ENCODE results near the gene CNIH1.

DNA sequence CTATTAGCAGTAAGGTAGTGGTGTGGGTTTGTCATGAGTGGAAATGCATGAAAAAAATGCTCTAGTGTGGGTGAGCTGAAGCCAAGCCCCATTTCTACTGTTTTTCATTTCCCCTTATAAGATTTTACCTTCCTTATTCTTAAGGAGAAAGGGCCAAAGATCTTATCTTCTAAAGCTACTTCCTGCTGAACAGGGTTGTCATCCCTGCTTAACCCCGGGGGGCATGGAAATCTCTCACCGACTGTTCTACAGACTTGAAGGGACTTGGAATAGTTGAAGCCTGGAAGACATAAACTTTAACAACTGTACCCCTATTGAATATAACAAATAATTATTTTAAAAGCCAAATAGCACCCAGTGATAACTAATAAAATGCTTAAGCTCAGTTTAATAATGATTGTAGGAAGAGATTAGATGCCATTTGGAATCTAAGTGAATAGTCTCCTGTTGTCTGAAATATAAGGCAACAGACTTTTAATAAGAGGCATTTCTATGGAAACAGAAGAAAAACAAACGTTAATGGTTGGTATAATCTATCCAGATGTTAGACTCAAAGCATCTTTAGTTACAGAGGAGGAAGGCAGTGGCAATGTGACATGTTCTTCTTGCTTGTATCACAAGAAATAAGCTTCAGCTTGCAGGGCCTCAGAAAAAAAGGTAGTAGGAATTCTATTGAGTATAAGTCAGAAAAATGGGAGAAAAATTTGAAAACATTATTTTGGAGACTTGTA is 49.4 kb upstream of the CNIH1 start:
- TF ChIP-seq ELF1 (IDR thresholded peaks at IDR 0.05; ENCODE audit: borderline replicate concordance, low read depth) (no peak), EZH2 (IDR thresholded peaks at IDR 0.05) (no peak), FOSL1 (IDR thresholded peaks at IDR 0.05; ENCODE audit: low read depth) (no peak), POLR2A (IDR thresholded peaks at IDR 0.05; ENCODE audit: borderline replicate concordance, extremely low read depth, insufficient read depth, insufficient read length) (no peak), SP1 (IDR thresholded peaks at IDR 0.05; ENCODE audit: low read depth) (no peak), TCF7L2 (IDR thresholded peaks at IDR 0.05; ENCODE audit: borderline replicate concordance, extremely low read depth, insufficient read depth, insufficient read length) (no peak), ZNF274 (IDR thresholded peaks at IDR 0.05; ENCODE audit: low read depth, low read length) (no peak), POLR2AphosphoS5 (IDR thresholded peaks at IDR 0.05; ENCODE audit: low read depth, low read length) (no peak)
- TF ChIP-seq, protein P1, sequence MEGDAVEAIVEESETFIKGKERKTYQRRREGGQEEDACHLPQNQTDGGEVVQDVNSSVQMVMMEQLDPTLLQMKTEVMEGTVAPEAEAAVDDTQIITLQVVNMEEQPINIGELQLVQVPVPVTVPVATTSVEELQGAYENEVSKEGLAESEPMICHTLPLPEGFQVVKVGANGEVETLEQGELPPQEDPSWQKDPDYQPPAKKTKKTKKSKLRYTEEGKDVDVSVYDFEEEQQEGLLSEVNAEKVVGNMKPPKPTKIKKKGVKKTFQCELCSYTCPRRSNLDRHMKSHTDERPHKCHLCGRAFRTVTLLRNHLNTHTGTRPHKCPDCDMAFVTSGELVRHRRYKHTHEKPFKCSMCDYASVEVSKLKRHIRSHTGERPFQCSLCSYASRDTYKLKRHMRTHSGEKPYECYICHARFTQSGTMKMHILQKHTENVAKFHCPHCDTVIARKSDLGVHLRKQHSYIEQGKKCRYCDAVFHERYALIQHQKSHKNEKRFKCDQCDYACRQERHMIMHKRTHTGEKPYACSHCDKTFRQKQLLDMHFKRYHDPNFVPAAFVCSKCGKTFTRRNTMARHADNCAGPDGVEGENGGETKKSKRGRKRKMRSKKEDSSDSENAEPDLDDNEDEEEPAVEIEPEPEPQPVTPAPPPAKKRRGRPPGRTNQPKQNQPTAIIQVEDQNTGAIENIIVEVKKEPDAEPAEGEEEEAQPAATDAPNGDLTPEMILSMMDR (IDR thresholded peaks at IDR 0.05 in 2 of 3, conservative IDR thresholded peaks at IDR 0.05 in 1 of 3; ENCODE audit: borderline replicate concordance in 1 of 3, insufficient read depth in 1 of 3, low read depth in 2 of 3, low read length in 2 of 3) = no peak
- TF ChIP-seq, protein P2, sequence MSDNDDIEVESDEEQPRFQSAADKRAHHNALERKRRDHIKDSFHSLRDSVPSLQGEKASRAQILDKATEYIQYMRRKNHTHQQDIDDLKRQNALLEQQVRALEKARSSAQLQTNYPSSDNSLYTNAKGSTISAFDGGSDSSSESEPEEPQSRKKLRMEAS (IDR thresholded peaks at IDR 0.05) = no peak
